Stimulated activated CD4-positive, alpha-beta T cell treated with anti-CD3 and anti-CD28 coated beads, Interleukin-1b, Interleukin-23, amount 100 ng/mL, for 24 hours (primary cell): ENCODE measurements around the gene KRT20.

Experiments used
- DNase-seq, 4 experiments: peaks; one replicate each; pipeline ENCODE4 v3.0.0-alpha.2; 2020; ENCODE audit warnings: low read depth in 4 of 4, low spot score in 1 of 4

The KRT20 gene

GRCh38 chr17:40854175-40854814 is 30.7 kb downstream of the KRT20 start:
- DNase-seq = no peak

GRCh38 chr17:40852364-40852763 is 32.7 kb downstream of the KRT20 start:
- DNase-seq = no peak

DNA sequence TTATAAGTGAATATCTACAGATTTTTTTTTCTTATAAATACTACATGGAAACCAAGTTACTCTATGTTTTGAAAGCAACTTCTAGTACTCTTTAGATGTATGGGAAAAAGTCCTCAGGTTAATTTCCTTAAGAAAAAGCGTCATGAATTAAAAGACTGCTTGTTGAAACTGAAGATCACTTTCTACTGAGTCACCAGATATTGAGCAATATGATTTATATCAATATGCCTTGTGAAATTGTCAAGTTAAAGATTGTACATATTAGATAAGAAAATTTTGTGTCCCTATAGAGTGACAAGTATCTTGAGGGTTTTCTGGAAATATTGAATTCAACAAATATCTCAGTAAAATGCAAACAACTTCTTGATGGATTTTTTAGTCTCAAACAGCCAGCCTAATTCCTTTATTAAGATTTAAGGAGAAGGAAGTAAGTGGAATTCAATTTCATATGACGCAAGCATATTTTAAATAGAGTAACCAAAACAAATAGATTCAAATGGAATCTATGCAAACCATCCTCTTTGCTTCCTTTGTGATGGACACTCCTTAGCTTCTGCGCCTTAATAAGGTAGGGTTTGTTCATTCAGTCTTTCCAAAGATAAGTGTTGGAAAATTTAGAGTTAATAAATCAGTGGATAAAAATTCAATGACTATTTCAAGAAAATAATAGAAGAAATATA is 34.6 kb downstream of the KRT20 start:
- DNase-seq = no peak

- no peak for DNase-seq
Observed at GRCh38 chr17:40849723-40850122, 35.3 kb downstream of the KRT20 start.

- no peak for DNase-seq
Observed at GRCh38 chr17:40848583-40849235, 36.3 kb downstream of the KRT20 start.

DNA sequence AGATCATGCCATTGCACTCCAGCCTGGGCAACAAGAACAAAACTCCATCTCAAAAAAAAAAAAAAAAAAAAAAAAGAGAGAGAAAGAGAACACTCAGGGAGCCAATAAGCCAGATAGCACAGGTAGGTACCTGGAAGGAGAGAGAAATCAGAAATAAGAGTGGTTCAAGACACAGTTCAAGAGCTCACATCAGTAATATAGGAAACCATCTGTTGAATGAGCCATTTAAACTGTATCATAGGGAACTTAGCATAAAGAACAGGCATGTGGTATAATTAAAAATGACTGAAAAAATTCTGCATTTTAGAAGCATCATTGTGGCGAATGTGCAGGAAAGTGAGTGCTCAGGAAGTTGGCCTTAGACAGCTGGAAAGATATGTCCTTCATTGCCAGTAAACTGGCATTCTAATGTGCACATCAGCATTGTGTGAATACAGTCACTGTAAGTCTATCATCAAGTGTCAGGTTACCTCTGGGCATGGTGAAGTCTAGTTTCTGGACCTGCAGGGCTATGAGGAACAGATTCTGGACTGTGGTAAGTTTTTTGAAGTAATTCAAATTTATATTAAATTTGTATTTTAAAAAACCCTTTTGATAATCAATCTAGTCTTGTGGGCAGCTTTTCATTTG is 38.4 kb downstream of the KRT20 start:
- no peak for DNase-seq

DNA sequence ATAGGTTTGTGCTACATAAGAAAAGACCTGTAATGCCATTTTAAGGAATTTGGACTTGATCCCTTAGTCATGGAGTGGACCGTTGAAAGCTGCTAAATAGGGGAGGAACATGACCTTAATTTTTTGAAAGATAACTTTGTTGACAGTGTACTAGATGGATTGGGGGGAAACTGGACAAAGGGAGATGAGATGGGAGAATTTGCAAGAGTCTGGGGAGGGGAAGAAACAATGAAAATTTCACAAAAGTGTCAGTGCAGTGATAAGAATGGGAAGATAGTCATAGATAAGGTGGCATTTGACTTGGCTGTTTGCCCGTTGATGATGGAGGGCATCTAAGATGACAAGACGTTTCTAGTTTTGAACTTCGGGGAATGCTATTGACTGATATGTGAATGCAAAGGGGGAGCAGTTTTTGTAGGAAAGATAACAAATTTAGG is 40.4 kb downstream of the KRT20 start:
- DNase-seq = no peak

DNA sequence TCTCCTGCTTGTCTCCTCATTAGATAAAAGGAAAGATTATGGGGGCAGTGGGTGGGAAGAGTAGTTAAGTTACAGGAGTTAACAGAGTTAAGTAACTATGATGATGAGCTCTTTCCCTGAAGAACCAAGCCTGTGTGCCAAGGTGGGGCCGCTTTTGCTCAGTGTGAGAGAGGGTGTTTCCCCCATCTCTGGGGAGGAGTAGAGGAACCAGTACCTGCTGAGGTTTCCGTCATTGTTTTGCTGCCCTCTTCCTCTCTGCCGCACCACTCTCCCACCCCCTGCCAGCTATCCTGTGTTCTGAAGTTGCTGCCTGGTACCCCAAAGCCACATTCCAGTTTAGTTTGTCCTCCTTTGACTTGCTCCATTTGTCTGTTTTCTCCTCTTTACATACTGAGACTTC is 41.8 kb downstream of the KRT20 start:
- no peak for DNase-seq

GRCh38 chr17:40841246-40841645 is 43.8 kb downstream of the KRT20 start:
- no peak for DNase-seq

DNA sequence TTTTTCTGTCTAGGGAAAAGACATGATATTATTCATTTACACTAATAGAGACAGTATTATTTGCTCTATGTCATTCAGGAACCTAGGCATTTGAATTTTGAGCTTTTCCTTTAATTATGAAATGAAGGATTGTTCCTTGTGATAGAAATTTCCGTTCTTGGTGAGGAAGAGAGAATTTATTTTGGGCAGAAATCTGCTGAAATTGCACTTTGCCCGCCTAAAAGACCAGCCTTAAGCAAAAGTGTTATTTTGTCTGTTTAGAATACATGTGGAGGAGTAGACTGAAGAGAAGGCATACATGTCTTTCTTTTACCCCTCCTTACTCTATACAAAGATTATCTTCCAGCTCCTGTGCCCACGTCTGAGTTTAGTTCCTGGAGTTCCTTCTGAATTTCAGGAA is 45.8 kb downstream of the KRT20 start:
- DNase-seq = no peak

DNA sequence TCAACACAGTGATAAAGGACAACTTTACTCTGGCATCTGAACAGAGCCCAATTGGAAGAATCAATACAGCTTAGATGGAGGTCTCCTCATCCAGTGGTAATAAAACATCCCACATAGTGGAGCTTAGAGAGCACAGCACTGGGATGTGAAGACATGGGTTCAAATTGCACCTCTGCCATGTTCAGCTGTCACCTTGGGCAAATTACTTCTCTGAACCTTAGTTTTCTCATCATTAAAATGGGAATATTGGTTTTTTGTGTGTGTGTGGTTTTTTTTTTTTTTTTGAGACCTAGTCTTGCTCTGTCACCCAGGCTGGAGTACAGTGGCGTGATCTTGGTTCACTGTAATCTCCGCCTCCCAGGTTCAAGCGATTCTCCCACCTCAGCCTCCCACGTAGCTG is 49.0 kb downstream of the KRT20 start:
- no peak for DNase-seq

DNA sequence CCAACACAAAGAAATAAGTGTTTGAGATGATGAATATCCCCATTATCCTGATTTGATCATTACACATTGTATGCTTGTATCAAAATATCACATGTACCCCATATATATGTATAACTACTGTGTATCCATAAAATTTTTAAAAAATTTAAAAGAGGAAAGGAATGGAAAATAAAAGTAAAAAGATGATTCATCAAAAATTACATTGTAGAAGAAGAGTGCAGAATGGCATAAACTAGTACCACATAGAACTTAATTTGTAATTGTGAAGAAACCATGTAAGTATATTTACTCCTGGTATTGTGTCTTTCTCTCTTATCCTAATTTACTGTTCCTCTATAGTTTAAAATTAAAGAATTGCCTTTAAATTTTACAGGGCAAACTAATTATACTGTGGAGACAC is 51.2 kb downstream of the KRT20 start:
- DNase-seq = no peak

GRCh38 chr17:40832840-40833239 is 52.2 kb downstream of the KRT20 start:
- no peak for DNase-seq

DNA sequence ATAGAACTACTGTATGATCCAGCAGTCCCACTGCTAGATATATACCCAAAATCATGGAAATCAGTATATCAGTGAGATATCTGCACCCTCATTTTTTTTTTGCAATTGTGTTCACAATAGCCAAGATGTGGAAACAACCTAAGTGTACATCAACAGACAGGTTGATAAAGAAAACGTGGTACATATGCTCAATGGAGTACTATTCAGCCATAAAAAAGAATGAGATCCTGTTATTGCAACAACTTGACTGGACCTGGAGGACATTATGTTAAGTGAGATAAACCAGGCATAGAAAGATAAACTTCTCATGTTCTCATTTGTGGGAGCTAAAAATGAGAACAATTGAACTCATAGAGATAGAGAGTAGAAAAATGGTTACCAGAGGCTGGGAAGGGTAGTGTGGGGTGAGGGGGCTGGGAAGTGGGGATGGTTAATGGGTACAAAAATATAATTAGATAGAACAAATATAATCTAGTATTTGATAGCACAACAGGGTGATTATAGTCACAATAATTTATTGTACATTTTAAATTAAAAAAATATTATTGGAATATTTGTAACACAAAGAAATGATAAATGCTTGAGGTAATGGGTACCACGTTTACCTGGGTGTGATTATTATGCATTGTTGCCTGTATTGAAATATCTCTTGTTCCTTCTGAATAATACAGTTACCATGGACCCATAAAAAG is 54.8 kb downstream of the KRT20 start:
- DNase-seq = no peak

DNA sequence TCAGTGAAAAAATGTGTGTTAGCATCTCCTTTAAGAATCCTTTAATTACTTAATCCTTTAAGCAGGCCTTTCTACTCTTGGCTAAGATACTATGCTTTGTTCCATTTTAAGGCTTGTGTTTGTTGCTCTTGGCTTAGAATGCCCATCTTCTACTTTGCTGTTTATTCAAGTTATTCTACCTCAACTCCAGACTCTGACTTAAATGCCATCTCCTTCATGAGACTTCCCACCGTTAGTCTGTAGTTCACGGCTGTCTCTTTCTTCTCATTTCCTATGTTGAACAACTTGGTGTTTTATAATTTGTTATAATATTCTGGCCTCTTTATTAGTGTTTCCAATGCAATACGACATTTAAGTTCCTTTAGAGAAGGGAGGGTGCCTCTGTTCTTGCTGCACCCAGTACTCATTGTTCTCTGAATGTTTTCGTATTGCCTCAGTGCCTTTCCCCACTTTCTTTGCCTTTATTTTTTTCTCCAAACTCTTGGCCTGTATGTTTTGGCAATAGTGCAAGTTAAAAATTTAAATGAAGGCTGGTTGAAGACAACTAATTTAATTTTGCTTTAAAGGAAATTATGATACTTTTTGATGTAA is 56.5 kb downstream of the KRT20 start:
- DNase-seq = no peak

DNA sequence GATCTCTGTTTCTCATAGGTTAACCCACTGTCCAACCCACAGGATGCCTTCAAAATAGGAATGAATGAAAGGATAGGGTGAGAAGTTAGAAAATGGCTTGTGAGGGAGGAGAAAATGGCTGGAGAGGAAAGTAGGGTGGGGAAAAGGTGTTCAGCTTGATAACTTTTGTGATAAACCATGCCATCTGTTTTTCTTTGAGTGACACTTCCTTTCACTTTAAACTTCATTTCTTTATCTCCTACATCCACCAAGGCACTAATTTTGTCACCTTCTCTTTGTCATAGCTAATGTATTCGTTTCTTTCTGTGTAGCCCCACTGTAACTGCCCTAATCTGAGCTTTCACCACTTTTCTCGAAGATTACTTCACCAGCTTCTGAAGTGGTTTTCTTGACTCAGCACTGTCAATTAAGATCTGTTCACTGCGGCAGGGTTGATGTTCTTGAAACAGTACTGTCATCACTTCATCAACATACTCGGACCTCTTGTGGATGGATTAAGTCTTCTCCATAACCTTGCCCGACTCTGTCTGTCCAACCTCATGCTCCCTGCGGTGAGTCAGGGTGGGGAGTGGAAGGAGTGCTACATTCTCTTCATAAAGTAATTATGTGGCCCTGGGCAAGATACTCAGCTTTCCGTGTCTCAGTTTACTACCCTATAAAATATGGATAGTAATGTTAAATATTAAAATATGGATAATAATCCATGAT is 57.1 kb downstream of the KRT20 start:
- no peak for DNase-seq
